GM18519 (cell line): Measurements from ENCODE around the gene ITGB4.
"Not testable (repeated sequence)": the region's sequence is repeated elsewhere in the genome, so short reads cannot be mapped to it uniquely, and the experiment has no call there.

Experiments used
- ATAC-seq: cut with Tn5 transposase; IDR thresholded peaks from one replicate; pipeline ENCODE4 v1.9.1; 2021; ENCODE audit warnings: mild to moderate bottlenecking, moderate library complexity; ENCODE audit not compliant: unreplicated experiment, low FRiP score

ITGB4 gene

GRCh38 chr17:75764711-75765421 is 43.6 kb downstream of the ITGB4 start, which contains the start of gene GALK1:
Gene GALK1 (minus strand): TSS chr17:75765192. CDS start chr17:75765136, 56 bp downstream.
- ATAC-seq: no peak

DNA sequence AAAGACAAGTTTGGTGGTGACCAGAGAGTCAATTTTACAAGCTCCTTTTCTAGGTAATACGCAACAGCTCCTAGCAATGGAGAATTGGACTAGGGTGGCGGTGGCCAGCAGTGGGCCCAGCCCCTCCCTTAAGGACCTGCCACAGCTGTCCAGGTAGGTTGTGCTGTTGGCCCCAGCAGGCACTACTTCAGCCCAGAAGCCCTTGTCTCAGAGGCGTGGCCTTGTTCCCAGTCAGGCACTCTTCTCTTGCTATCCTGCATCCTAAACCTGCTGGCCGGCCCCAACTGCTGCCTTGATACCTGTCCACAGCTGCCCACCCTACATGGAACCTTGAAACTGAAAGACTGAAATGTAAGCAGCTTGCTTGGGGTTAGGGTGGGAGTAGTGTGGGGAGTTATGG is 44.7 kb downstream of the ITGB4 start:
- ATAC-seq: no peak

GRCh38 chr17:75767881-75768280 is 46.6 kb downstream of the ITGB4 start:
- ATAC-seq: no peak

DNA sequence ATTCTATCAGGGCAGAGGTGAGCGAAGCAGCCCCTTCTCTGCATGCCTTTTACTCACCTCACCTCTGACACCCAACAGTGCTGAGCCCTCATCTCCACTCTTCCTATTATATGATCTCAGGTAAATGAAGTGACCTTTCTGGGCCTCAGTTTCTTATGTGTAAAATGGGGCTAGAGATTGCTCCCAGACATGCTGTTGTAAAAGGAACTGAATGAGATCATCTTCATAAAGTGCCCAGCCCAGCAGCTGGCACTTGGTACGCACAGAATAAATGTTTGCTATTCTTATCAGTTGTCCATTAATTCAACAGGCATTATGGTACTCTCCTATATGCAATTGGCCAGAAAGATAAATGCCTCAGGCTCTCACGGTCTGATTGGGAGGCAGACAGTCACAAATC is 48.3 kb downstream of the ITGB4 start:
- ATAC-seq: no peak

DNA sequence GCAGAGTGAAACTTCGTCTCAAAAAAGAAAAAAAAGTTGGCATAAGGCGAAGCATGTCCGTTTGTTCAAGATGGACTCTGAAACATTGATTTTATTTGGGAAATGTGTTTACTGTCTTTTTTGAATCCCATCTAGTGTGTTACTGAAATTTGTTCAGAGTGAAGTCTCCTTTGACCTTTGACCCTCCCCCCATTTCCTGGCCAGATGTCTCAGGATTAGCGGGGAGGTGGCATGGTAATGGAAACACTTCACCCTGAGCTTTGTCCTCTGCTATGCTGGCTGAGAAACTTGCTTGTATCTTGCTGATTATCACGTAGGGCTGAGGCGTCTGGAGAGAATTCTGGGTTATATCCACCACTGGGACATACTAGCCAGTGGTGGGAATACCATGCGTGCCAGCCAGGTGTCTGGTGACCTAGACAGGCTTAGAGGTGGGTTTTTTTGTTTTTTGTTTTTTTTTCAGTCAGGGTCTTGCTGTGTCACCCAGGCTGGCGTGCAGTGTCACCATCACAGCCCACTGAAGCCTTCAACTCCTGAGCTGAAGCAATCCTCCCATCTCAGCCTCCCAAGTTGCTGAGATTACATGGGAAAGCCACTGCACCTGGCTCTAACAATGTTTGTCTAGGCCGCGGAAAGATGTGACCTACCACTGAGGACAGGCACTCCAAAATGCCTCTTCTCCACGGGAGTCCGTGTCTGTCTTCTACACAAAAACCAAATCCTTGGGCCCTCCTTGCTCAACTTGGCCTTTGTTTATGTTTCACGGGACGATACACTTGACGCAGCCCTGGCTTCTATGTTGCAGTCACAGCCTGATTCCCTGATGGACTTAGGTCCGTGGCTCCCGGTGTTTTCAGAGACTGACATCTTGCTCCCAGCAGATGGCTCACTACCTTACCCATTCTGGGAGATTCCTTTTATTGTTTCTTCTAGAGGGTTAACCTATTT is 50.3 kb downstream of the ITGB4 start:
- ATAC-seq: no peak

- ATAC-seq: no peak
These were observed 52.0 kb downstream of the ITGB4 start for GRCh38 chr17:75773121-75773807.

DNA sequence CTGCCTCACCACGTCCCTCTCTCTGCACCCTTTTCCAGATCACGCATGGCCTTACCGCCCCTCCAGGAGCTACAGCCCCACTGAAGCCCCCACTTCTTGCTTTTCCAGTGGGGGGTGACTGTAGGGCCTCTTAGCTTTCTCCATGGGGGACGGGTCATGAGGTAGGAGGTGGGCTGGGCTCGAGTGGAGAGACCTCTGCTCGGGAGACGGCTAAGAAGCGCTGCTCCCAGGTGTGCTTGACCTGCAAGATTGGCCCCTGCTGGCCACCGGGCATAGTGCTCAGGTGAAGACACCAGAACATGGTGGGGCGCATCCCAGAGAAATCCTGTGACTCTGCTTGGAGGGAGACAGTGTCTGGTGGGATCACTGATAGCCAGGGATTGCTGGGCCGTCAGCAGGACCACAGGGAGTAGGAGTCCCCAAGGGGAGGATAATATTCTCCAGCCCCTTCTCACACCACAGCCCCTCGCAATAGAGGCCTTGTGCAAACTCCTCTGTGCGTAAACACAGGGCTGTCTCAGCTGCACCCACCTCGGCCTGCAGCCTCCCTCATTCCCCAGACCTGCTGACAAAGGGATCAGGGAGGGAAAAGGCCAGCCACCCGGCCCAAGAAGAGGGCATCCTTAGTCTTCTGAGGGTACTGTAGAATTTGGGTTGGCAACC is 52.7 kb downstream of the ITGB4 start:
- ATAC-seq: no peak

GRCh38 chr17:75774471-75774990 is 53.3 kb downstream of the ITGB4 start:
- no peak for ATAC-seq

DNA sequence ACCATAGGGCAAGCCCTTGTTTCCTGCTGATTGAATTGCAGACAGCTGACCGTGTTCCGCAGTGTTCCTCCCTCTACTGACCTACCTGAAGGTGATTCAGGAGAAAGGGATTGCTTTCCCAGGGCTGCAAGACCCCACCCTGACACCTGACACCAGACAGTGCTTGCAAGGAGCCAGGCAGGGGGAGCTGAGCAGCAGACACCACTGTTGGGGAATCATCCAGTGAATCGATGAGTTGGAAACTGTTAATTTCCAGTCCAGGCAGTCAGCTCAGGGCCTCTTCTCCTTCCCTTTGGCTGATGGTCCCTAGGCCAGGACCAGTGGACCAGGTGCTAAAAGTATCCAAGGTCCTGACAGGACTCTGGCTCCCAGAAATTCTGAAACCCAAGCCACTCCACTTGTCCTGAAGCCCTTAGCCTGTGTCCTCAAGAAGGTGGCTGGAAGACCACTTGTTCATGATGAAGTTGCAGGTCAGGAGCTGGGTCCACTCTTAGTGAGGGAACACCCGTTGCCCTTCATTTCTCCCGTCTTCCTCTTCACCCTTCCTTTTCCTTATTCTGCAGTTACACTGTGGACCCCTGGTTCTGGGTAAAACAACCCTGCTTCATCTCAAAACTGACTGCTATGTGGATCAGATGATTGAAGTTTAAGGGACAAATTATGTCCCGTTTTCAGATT is 53.9 kb downstream of the ITGB4 start:
- ATAC-seq: no peak

DNA sequence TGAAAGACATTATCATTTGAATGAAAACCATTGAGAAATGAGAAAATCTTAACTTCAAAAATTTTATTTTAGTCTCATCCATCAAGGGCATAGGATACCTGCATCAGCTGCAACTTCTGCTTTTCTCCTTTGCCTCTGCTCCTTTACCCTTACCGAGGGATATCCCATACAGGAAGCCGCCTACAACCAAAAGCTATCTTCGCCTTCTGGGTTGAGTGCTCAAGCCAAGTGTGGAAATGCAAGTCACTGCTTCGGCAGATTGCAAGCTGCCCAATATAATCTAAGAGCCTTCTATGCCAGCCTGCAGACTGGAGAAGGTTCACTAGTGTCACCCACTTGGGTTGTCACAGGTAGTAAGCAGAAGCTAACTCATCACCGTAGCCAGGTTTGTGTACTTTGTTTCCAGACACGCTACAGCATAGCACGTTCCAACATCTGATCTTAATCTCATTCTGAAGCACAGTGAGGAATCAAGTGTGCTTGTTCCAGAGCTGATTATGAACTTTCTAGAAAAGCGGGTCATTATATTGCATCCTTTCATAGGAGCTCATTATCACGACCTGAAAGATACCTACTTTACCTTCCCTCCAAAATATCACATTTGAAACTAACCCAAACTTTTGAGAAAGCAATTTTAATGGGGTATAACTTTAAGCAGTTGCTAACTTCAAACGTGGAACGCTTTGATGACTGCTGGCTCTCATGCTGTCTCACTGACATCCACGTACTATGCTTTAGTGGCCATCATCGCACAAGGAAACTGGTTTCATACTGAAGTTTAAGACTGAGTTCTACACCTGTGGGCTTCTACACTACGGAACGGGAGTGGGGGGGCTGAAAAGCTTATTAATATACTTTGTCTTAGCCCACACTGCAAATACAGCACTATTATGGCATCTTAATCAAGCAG is 55.4 kb downstream of the ITGB4 start:
- ATAC-seq: no peak

DNA sequence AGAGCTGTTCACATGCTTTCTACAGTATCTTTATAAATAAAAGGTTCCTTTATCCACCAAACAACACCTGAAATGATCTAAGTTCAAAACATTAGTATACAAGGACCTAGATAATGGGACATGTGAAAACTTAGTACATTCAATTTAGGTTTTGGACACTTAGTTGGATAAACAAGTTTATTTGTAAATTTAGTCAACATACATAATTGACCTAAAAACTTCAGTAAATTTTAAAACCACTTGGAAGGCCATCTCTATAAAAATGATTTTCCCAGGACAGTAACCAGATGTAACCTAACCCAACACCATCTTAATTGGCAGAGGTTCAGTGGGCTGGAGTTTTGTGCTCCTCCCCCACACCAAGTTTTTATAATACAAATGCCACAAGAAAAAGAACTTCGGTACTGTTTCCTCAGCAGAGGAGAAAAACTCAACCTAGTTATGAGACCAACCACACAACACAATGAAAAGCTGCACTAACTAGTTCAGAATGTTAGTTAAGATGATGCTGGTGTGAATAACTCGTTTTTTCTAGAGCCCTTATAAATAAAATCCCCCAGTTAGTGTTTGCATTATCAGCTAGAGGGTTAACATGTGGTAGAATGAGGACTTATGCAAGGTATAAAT is 56.1 kb downstream of the ITGB4 start:
- ATAC-seq: no peak

- not testable (repeated sequence) for ATAC-seq
These were observed 57.0 kb downstream of the ITGB4 start for GRCh38 chr17:75778066-75778860.

GRCh38 chr17:75778861-75779249 is 57.6 kb downstream of the ITGB4 start:
- no peak for ATAC-seq

DNA sequence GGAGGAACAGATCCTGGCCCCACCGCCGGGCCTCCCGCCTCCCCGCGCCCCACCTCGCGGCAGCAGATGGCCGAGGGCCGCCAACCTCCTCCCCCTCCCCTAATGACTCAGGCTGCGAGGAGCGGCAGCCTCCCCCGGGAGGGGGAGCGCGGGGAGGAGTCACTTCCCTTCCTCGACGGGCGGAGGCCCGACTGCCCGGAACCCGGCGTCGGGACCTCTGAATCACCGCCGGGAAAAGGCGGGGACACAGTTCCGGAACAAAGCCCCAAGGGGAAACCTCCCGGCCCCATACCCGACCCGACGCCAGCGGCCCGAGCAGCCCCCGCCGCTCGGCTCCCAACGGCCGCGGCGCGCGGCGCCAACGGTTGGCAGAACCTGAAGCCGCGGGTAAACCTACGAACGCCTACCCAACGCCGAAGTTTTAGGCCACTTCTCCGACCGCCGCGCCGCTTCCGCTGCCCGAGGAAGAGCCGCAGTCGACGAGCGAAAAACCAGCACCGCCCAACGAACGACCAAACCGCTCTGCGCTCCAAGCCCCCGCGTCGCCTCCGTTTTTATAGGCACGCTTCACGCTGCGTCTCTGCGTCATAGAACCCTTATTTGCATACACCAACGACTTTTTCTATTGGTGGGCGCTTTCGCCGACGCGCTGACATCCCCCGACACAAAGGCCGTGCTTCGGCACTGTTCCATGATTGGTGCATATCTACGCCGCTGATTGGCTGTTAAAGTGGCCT is 58.2 kb downstream of the ITGB4 start:
- peak; percentile 61 for ATAC-seq

GRCh38 chr17:75779987-75780889 is 59.0 kb downstream of the ITGB4 start:
- ATAC-seq: no peak
